IPS DF 6.9 (cell line): ENCODE measurements around the gene CNPY4.
A peak's percentile ranks its signal among the peaks of the same experiment; 100 is the strongest.

Source experiments
- DNase-seq: peaks from one replicate; pipeline ENCODE4 v3.0.0-alpha.2; 2013; ENCODE audit warnings: low read depth, low spot score
- H3K27ac ChIP-seq: one replicate; pipeline ENCODE4 v1.5.1; 2013; ENCODE audit warnings: low read length, control low read depth
- H3K27me3 ChIP-seq: 2 replicates; pipeline ENCODE4 v1.6.1; 2013; ENCODE audit warnings: mild to moderate bottlenecking, low read length; ENCODE audit not compliant: control insufficient read depth, insufficient read depth
- H3K36me3 ChIP-seq: 2 replicates; pipeline ENCODE4 v1.6.1; 2013; ENCODE audit warnings: low read length; ENCODE audit not compliant: control insufficient read depth, insufficient read depth
- H3K4me1 ChIP-seq: 2 replicates; pipeline ENCODE4 v1.6.1; 2013; ENCODE audit warnings: low read length; ENCODE audit not compliant: control insufficient read depth, insufficient read depth
- H3K4me3 ChIP-seq: 2 replicates; pipeline ENCODE4 v1.5.1; 2013; ENCODE audit warnings: mild to moderate bottlenecking, low read length
- H3K9me3 ChIP-seq: 2 replicates; pipeline ENCODE4 v1.6.1; 2013; ENCODE audit warnings: low read length, inconsistent platforms; ENCODE audit not compliant: control insufficient read depth, insufficient read depth
- WGBS: extraction: QIAGEN DNeasy Blood & Tissue Kit; methylation state at CpG from one replicate; pipeline ENCODE4 v1.1.7; 2013; ENCODE audit warnings: mixed read lengths, missing lambda C conversion rate; ENCODE audit not compliant: insufficient read length, insufficient coverage; 5-methylcytosine and 5-hydroxymethylcytosine counted together

The CNPY4 gene

DNA sequence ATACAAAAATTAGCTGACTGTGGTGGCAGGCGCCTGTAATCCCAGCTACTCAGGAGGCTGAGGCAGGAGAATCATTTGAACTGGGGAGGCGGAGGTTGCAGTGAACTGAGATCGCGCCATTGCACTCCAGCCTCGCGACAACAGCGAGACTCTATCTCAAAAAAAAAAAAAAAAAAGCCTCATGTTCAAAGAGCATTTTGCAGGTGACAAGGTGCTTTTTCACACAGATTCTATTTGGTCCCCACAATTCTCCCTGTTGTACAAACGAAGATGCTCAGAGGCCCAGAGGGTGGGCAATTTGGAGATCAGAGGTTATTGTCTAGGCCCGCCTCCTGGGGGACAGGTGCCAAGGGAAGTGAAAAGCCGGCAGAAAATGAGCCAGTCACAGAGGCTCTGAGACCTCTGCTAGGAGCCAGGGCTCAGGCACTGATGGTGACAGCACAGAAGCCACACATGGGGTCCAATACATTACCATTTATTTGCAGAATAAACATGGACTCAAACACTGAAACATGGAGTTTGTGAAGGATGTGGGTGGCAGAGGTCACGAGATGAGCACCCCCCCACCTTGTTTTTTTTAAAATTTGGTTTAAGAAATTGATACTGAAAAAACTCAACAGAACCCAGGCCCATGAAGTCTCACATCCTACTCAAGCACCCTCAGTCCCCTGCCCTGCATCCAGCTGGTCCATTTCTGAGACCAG, 49.9 kb downstream of the CNPY4 start:
- no peak overlapping the region for H3K27ac ChIP-seq
- H3K4me3 ChIP-seq: no peak overlapping the region
- H3K9me3 ChIP-seq: no peaks in the 10 kb centered on the region
- no peaks in the 10 kb centered on the region for H3K27me3 ChIP-seq
- peaks cover 5% of the 10 kb centered on the region for H3K36me3 ChIP-seq
- peaks cover 5% of the 10 kb centered on the region for H3K4me1 ChIP-seq
- no peak for DNase-seq
- WGBS: no CpG with 5 or more reads among the region's 11 CpGs

DNA sequence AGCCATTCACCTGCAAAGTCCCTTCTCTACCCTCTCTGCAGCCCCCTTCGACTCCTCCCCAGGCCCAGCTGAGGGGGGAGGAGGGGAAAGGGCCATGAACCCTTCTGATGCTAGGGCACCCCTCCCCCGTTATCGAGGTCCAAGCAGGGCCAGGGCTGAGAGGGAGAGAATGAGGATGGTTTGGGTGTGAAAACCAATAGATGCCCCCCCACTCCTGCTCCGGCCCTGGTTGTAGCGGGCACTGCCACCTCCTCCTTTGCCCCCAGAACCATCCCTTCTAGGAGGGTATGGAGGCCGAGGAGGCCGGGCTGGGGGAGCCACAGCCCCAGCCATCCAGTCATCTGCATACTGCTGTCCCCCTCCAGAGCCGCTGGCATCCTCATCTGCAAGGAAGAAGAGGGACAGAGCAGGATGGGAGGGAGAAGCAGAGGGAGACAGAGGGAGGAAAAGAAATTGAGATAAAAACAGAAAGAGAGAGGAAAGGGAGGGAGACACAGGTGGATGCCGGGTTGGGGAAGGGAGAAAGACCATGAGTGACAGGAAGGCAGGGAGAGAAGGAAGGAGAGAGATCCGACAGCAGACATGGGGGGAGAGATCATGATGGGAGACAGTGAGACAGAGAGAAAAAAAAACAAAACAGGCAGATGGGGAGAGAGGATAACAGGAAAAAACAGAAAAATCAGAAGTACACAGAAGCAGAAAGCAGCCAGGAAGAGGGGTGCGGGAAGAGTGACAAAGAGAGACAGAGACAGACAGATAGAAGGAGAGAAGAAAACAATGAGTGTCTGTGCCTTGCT, 50.9 kb downstream of the CNPY4 start:
- Histone ChIP-seq H3K9me3 (no peaks in the 10 kb centered on the region), H3K27ac (no peak overlapping the region), H3K4me1 (peaks cover 5% of the 10 kb centered on the region), H3K4me3 (no peak overlapping the region), H3K36me3 (peaks cover 5% of the 10 kb centered on the region), H3K27me3 (no peaks in the 10 kb centered on the region)
- DNase-seq: no peak
- no CpG with 5 or more reads among the region's 11 CpGs for WGBS

DNA sequence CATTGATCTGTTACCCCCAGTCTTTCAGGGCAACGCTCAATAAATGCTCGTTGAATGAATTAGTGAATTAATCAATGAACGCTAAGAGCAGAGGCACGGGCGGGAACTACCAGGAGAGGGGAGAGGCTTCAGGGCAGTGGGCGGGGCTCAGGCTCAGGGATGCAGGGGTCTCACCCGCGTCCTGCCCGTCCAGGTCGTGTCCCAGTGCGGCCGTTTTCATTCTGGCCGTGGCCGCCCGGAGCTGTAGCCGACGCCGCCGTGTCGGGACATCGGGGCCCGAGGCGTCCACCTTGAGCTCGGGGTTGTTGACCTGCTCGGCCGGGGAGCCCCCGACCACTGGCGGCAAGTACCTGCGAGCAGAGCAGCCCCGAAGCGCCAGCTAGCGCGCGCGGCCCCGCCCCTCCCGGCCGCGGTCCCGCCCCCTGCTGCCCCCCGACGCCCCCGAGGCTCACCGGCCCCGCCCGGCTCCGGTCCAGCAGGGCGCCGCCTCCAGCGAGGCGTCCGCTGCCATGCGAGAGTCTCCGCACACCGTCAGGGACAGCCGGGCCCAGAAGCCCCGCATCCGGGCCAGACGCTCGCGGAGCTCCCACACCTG, 51.8 kb downstream of the CNPY4 start:
- H3K27me3 ChIP-seq: no peaks in the 10 kb centered on the region
- peak overlapping the region; percentile 32; the same call in 1 of the 2 replicates for H3K4me3 ChIP-seq
- no peak for DNase-seq
- no peak overlapping the region for H3K27ac ChIP-seq
- no CpG with 5 or more reads among the region's 61 CpGs for WGBS
- H3K4me1 ChIP-seq: peaks cover 6% of the 10 kb centered on the region
- peaks cover 5% of the 10 kb centered on the region for H3K36me3 ChIP-seq
- no peaks in the 10 kb centered on the region for H3K9me3 ChIP-seq

GRCh38 chr7:100171840-100172239, 52.4 kb downstream of the CNPY4 start:
- H3K27me3 ChIP-seq: no peaks in the 10 kb centered on the region
- no peaks in the 10 kb centered on the region for H3K9me3 ChIP-seq
- H3K4me1 ChIP-seq: peaks cover 7% of the 10 kb centered on the region
- peaks cover 5% of the 10 kb centered on the region for H3K36me3 ChIP-seq
- peak overlapping the region; percentile 32; the same call in 1 of the 2 replicates for H3K4me3 ChIP-seq
- WGBS: no CpG with 5 or more reads among the region's 22 CpGs
- H3K27ac ChIP-seq: no peak overlapping the region
- no peak for DNase-seq

GRCh38 chr7:100173806-100174495, 54.5 kb downstream of the CNPY4 start:
- no peak overlapping the region for H3K27ac ChIP-seq
- H3K9me3 ChIP-seq: no peaks in the 10 kb centered on the region
- peaks cover 4% of the 10 kb centered on the region for H3K4me1 ChIP-seq
- H3K4me3 ChIP-seq: no peak overlapping the region
- DNase-seq: no peak
- no CpG with 5 or more reads among the region's 11 CpGs for WGBS
- no peaks in the 10 kb centered on the region for H3K27me3 ChIP-seq
- peaks cover 5% of the 10 kb centered on the region for H3K36me3 ChIP-seq

DNA sequence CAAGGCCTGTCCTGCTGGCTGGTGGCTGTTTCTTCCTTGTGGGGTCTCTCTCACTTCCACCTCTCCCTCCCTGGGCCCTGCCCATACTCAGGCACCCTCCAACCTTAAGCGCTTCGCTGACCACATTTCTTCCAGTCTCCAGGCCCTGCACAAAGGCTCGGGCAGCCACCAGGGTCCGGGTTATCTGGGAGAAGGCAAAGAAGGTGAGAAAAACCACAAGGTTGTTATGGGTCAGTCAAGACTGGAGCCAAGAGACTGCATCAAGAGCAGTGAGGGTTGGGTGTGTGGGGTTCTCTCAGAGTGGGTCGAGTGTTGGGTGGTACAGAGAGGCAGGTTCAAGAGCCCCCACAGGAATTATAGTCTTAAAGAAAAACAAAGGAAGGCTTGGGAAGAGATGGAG, 55.1 kb downstream of the CNPY4 start:
- DNase-seq: no peak
- H3K27me3 ChIP-seq: no peaks in the 10 kb centered on the region
- H3K4me3 ChIP-seq: no peak overlapping the region
- WGBS: no CpG with 5 or more reads among the region's 5 CpGs
- peaks cover 5% of the 10 kb centered on the region for H3K36me3 ChIP-seq
- H3K9me3 ChIP-seq: no peaks in the 10 kb centered on the region
- peaks cover 4% of the 10 kb centered on the region for H3K4me1 ChIP-seq
- no peak overlapping the region for H3K27ac ChIP-seq
